Measurements from ENCODE around the gene NUDT9.
"Not testable (repeated sequence)": the region's sequence is repeated elsewhere in the genome, so short reads cannot be mapped to it uniquely, and the experiment has no call there.

Gene NUDT9, protein sequence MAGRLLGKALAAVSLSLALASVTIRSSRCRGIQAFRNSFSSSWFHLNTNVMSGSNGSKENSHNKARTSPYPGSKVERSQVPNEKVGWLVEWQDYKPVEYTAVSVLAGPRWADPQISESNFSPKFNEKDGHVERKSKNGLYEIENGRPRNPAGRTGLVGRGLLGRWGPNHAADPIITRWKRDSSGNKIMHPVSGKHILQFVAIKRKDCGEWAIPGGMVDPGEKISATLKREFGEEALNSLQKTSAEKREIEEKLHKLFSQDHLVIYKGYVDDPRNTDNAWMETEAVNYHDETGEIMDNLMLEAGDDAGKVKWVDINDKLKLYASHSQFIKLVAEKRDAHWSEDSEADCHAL

DNA sequence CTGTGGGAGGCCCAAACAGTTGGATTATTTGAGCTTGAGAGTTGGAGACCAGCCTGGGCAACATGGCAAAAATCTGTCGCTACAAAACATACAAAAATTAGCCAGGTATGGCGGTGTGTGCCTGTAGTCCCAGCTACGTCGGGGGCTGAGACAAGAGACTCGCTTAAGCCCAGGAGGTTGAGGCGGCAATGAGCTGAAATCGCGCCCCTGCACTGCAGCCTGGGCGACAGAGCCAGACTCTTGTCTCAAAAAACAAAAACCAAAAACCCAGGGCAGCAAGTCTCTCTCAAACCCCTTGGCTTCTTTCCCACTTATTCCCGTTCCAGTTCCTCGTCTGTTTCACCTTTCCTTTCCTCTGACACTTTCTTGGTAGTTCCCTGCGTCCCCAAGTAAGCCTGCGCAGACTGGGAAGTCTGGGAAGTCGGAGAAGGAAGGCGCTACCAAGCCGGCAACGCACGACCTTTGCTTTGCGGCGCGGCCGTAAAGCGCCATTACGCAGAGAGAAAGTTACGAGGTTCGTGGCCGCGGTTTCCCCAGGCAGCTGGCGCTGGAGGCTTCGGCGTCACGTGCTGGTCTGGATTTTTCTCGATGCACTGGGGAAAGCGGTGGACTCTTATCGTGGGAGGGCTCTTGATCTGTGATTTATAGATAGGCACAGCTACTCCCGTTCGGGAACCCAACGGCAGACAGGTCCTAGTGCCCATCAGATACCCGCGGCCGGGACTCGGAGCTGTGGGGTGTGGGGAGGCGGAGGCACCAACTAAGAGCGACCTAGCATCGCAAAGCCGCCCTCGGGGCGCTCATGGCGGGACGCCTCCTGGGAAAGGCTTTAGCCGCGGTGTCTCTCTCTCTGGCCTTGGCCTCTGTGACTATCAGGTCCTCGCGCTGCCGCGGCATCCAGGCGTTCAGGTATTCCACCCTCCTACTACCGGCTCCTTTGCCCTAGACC, at the start of gene NUDT9:
TSS of gene NUDT9 (plus strand) at position 470 of the 949 bp plus-strand sequence. CDS start at position 803, 333 bp downstream.
- Histone ChIP-seq H3K27ac (peak within 1 kb of the TSS; percentile 81 to 91 (median 88)), H3K9me3 (replicated peaks in 1 of 11) (peaks cover 6 to 17% (median 11%) of the 10 kb centered on the region in 11 experiments; a peak in 19 of 22 replicates), H3K4me1 (peaks cover 21 to 37% (median 25%) of the 10 kb centered on the region in 10 experiments), H3K4me2 (peak within 1 kb of the TSS; percentile 79 to 97 (median 88)), H3K36me3 (peaks cover 0 to 8% (median 0%) of the 10 kb centered on the region in 11 experiments; a peak in 3 of 22 replicates), H4K20me1 (no peaks in the 10 kb centered on the region; a peak in 3 of 22 replicates), H3K9ac (peak within 1 kb of the TSS; percentile 84 to 91 (median 88)), H3K4me3 (peak within 1 kb of the TSS; percentile 80 to 93 (median 83)), H3K27me3 (no peaks in the 10 kb centered on the region)
- TF ChIP-seq Cebpa-rat (IDR thresholded peaks at IDR 0.05): no peak

DNA sequence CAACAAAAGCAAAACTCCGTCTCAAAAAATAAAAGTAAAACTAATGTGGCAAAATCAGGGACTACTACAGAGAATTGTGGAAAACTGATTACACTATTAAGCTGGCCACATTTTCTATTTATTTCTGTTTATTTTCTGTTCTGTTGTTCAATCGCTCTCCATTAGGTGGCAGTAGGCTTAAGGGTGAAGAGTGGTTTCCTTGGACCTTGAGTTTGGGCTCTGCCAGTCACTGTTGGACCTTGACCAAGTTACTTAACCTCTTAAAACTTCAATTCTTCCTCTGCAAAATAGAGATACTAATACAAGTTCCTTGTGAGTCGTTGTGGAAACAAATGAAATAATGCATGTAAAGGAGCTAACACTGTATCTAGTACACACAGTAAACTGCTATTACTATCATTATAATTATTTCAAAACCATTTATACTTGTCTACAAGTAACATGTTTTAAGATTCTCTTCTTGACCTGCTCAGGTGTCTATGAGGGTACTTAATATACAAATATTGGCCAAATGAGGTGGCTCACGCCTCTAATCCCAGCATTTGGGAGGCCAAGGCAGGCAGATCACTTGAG, 46.6 kb upstream of the NUDT9 start:
- Histone ChIP-seq H3K9ac (peak overlapping the region in 1 of 11 experiments; percentile 18; a peak in 1 of 22 replicates), H3K4me2 (peak overlapping the region in 2 of 11 experiments; percentile 18 to 54; a peak in 1 of 22 replicates), H4K20me1 (peaks cover 0 to 47% (median 34%) of the 10 kb centered on the region in 11 experiments; a peak in 14 of 22 replicates), H3K27ac (peak overlapping the region in 2 of 11 experiments; percentile 30 to 43; a peak in 2 of 22 replicates), H3K9me3 (replicated peaks in 1 of 11) (peaks cover 0 to 11% (median 0%) of the 10 kb centered on the region in 11 experiments; a peak in 3 of 22 replicates), H3K4me1 (peaks cover 0 to 14% (median 8%) of the 10 kb centered on the region in 10 experiments; a peak in 8 of 20 replicates), H3K4me3 (no peak overlapping the region), H3K27me3 (no peaks in the 10 kb centered on the region), H3K36me3 (peaks cover 62 to 91% (median 86%) of the 10 kb centered on the region in 11 experiments)
- no peak for TF ChIP-seq Cebpa-rat (IDR thresholded peaks at IDR 0.05)

DNA sequence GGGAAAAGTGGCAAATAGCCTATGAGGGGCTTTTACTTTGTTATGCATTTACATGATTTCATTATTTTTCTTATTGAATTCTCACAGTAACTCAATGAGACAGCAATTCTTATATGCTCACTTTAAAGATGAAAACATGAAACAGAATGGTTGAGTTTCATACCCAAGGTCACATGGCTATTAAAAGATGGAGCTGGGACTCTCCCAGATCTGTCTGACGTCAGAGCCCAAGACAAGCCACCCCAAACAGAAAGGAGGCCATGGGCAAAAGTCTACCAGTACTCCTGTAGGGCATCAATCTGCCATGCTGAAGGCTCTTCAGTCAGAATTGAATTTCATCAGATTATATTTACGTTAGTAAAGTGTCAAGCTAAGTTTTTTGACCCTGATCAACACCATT, 44.6 kb upstream of the NUDT9 start:
- H3K36me3 ChIP-seq: peaks cover 57 to 91% (median 86%) of the 10 kb centered on the region in 11 experiments
- H4K20me1 ChIP-seq: peaks cover 0 to 64% (median 46%) of the 10 kb centered on the region in 11 experiments; a peak in 16 of 22 replicates
- H3K27me3 ChIP-seq: no peaks in the 10 kb centered on the region
- no peaks in the 10 kb centered on the region for H3K9me3 ChIP-seq (replicated peaks in 1 of 11)
- H3K27ac ChIP-seq: no peak overlapping the region
- no peak for TF ChIP-seq Cebpa-rat (IDR thresholded peaks at IDR 0.05)
- no peak overlapping the region for H3K4me2 ChIP-seq
- no peak overlapping the region for H3K9ac ChIP-seq
- H3K4me1 ChIP-seq: peaks cover 0 to 14% (median 8%) of the 10 kb centered on the region in 10 experiments; a peak in 8 of 20 replicates
- no peak overlapping the region for H3K4me3 ChIP-seq

DNA sequence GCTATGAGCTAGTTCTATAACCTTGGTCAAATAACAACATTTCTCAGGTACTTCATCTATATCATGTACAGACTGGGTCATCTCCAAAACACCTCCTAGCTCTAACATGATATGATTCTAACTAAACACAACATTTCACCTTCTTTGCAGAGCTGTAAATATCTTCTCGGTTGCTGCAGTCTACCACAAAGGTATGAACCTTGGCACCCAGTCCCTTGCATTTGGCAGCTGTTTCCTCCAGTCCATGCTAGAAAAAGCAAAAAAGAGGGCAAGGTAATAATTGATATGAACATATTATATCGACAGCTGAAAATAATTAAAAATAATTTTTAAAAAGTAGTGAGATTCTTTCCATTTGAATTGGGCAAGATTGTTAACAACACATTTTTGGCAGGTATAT, 40.3 kb upstream of the NUDT9 start:
- no peak for TF ChIP-seq Cebpa-rat (IDR thresholded peaks at IDR 0.05)
- Histone ChIP-seq H3K27ac (no peak overlapping the region), H4K20me1 (peaks cover 0 to 72% (median 38%) of the 10 kb centered on the region in 11 experiments; a peak in 15 of 22 replicates), H3K4me1 (peaks cover 0 to 8% (median 0%) of the 10 kb centered on the region in 10 experiments; a peak in 2 of 20 replicates), H3K9me3 (replicated peaks in 1 of 11) (peaks cover 17 to 35% (median 29%) of the 10 kb centered on the region in 11 experiments; a peak in 21 of 22 replicates), H3K4me2 (no peak overlapping the region), H3K27me3 (no peaks in the 10 kb centered on the region), H3K36me3 (peaks cover 57 to 91% (median 86%) of the 10 kb centered on the region in 11 experiments), H3K9ac (no peak overlapping the region), H3K4me3 (no peak overlapping the region)

DNA sequence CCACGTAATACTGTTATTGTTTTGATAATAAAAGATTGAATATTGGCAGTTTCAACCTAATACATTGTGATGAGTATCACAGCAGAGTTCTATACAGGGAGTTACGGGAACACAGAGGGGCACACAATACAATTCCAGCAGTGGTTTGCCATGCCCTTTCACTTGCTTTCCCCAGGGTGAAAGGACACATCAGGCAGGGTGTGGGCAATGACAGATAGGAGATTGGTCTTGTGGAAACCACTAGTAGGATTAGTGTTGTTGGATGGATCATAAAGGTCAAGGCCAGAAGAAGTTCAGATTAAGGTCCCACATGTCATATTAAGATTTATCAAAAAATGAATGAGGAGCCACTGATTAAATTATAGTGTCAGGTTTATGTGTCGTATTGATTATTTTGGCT, 39.4 kb upstream of the NUDT9 start:
- Histone ChIP-seq H3K36me3 (peaks cover 58 to 90% (median 86%) of the 10 kb centered on the region in 11 experiments), H3K27me3 (no peaks in the 10 kb centered on the region), H4K20me1 (peaks cover 0 to 68% (median 30%) of the 10 kb centered on the region in 11 experiments; a peak in 15 of 22 replicates), H3K27ac (no peak overlapping the region), H3K4me2 (no peak overlapping the region), H3K9me3 (replicated peaks in 1 of 11) (peaks cover 24 to 43% (median 37%) of the 10 kb centered on the region in 11 experiments; a peak in 21 of 22 replicates), H3K9ac (no peak overlapping the region), H3K4me1 (peaks cover 0 to 15% (median 0%) of the 10 kb centered on the region in 10 experiments; a peak in 6 of 20 replicates), H3K4me3 (no peak overlapping the region)
- TF ChIP-seq Cebpa-rat (IDR thresholded peaks at IDR 0.05): no peak

DNA sequence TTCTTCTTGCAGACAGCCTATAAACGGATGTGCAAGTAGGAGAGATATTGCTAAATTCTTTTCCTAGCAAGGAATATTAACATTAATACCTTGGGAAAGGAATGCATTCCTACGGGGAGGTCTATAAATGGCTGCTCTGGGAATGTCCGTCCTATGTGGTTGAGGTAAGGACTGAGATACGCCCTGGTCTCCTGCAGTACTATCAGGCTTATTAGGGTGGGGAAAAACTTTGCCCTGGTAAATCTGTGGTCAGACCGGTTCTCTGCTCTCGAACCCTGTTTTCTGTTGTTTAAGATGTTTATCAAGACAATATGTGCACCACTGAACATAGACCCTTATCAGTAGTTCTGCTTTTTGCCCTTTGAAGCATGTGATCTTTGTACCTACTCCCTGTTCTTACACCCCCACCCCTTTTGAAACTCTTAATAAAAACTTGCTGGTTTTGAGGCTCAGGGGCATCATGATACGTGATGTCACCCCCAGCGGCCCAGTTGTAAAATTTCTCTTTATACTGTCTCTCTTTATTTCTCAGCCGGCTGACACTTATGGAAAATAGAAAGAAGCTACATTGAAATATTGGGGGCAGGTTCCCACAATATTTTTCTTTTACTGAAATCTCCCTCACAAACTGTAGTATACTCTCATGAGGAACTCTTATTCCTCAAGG, 37.8 kb upstream of the NUDT9 start:
- H3K9me3 ChIP-seq (replicated peaks in 1 of 11): peaks cover 35 to 58% (median 53%) of the 10 kb centered on the region in 11 experiments
- not testable (repeated sequence) for H3K9ac ChIP-seq, H3K4me2 ChIP-seq, H3K27ac ChIP-seq, H3K4me3 ChIP-seq, H3K27me3 ChIP-seq
- H3K4me1 ChIP-seq: peaks cover 9 to 30% (median 15%) of the 10 kb centered on the region in 10 experiments; a peak in 18 of 20 replicates
- H4K20me1 ChIP-seq: peaks cover 0 to 67% (median 27%) of the 10 kb centered on the region in 11 experiments; a peak in 15 of 22 replicates
- peaks cover 60 to 97% (median 85%) of the 10 kb centered on the region in 11 experiments for H3K36me3 ChIP-seq

DNA sequence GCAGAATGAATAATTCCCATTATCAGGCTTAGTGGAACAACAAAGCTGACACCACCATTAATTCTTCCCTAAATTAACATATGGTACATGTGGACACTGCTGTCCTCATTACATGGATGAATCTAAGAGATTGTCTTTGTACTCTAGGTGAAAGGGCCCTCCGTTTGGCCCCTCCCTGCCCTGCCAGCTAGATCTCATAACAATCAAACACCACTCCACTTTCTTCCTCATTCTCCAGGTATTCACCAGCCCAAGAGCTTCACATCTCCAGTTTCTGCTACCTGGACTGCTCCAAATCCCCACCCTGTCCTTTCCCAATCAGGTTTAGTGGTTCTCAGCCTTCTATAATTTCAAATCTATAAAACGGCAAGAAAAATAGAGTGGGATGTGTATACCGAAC, 35.1 kb upstream of the NUDT9 start:
- peaks cover 36 to 75% (median 61%) of the 10 kb centered on the region in 11 experiments for H3K36me3 ChIP-seq
- TF ChIP-seq Cebpa-rat (IDR thresholded peaks at IDR 0.05): no peak
- peak overlapping the region in 3 of 10 experiments; percentile 5 to 71 (median 39); a peak in 3 of 20 replicates for H3K4me3 ChIP-seq
- no peak overlapping the region for H3K9ac ChIP-seq
- H3K4me2 ChIP-seq: peak overlapping the region in 7 of 11 experiments; percentile 10 to 96 (median 51); a peak in 10 of 22 replicates
- peaks cover 18 to 40% (median 26%) of the 10 kb centered on the region in 10 experiments; a peak in 19 of 20 replicates for H3K4me1 ChIP-seq
- H3K27me3 ChIP-seq: no peaks in the 10 kb centered on the region
- H3K9me3 ChIP-seq (replicated peaks in 1 of 11): peaks cover 35 to 66% (median 57%) of the 10 kb centered on the region in 11 experiments
- peaks cover 0 to 56% (median 18%) of the 10 kb centered on the region in 11 experiments; a peak in 15 of 22 replicates for H4K20me1 ChIP-seq
- H3K27ac ChIP-seq: no peak overlapping the region
